Neural progenitor cell (in vitro differentiated cells): Measurements from ENCODE around the gene TMEM185B.
"Not testable (repeated sequence)": the region's sequence is repeated elsewhere in the genome, so short reads cannot be mapped to it uniquely, and the experiment has no call there.

Experiments
- CTCF ChIP-seq: fragments of 200-600 bp; sonication (generic); IDR thresholded peaks from 2 replicates; pipeline ENCODE4 v1.5.1; 2017; ENCODE audit warnings: antibody characterized with exemption, mild to moderate bottlenecking
- EZH2 ChIP-seq: fragments of 200-600 bp; sonication (generic); IDR thresholded peaks from 2 replicates; pipeline ENCODE4 v1.6.1; 2017; ENCODE audit warnings: antibody characterized with exemption, mild to moderate bottlenecking, moderate library complexity
- EZH2phosphoT487 ChIP-seq: fragments of 200-600 bp; sonication (generic); IDR thresholded peaks from 2 replicates; pipeline ENCODE4 v1.6.1; 2017; ENCODE audit warnings: antibody characterized with exemption

GRCh38 chr2:120259939-120260338 lies 36.7 kb upstream of the TMEM185B start:
- TF ChIP-seq CTCF, EZH2, EZH2phosphoT487: not testable (repeated sequence)
